GM12864 (cell line): ENCODE results near the gene SDK2.

ENCODE experiments used
- DNase-seq: peaks from one replicate; pipeline ENCODE4 v3.0.0-alpha.2; 2011; ENCODE audit warnings: low read depth
- H3K4me3 ChIP-seq: 2 replicates; pipeline ENCODE4 v1.5.1; 2011; ENCODE audit warnings: mild to moderate bottlenecking, low read depth, low read length, control low read depth
- CTCF ChIP-seq: IDR thresholded peaks from 2 replicates; pipeline ENCODE4 v1.5.1; 2011; ENCODE audit warnings: low read depth, mild to moderate bottlenecking, moderate library complexity, low read length, control low read depth, inconsistent platforms; ENCODE audit errors: missing control alignments

The SDK2 gene

DNA sequence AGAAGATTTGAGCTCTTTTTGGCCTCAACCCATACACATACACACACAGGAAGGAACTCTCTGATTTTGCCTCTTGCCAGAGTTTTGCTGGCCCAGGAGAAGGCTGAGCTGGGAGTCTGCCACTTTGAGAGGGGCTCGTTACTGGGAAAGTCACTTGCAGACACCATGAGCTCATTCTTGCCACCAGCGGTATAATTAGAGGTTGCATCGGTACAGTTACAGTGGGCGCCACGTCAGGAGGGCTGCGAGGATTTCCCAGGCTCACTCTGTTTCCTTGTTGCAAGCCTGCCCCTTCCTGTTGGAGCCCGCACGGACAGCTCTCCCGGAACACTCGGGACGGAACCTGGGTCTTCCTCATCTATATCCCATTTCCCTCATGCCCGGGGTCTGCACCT, 3.1 kb upstream of the SDK2 start:
- no peak overlapping the region for H3K4me3 ChIP-seq
- DNase-seq, result no peak
- no peak for TF ChIP-seq CTCF

DNA sequence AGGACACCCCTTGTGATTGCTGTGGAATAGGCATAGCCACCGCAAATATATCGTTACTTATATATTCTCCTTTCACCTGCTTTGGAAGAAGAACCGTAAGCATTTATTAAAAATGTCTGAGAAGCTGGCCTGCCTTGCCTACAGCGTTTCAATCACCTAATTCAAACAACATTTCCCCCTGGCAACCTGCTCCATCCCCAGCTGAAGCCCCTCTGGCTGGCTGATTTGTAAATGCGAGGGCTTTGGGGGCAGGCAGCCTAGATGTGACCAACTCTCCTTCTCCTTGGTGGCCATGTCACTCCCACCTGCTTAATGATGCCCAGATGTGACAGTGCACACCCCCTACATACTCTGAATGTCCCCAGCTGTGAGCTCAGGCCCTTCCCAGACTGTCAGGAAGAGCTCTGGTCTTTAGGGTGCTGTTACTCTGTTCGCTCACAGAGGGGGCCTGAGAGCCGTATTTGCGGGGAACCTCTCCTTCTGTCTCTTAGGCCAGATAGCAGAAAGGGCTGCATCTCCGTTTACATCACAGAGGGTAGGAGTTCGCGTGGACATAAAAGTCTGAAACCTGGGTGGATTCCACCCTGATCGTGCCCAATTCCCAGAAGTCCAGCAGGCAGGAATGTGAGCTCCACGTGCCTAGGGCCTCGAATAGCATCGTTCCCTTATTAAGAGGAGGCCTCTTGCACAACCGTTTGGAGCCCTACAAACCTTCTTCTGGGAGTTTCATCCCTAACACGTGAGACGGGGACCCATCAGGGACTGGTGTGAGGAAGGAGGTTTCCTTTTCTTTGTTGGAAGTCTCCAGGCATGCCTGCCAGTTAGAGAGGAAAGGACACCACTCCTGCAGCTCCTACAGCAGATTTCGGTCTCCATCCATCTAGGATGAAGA, 2.4 kb upstream of the SDK2 start:
- TF ChIP-seq CTCF, result no peak
- H3K4me3 ChIP-seq, result no peak overlapping the region
- no peak for DNase-seq

DNA sequence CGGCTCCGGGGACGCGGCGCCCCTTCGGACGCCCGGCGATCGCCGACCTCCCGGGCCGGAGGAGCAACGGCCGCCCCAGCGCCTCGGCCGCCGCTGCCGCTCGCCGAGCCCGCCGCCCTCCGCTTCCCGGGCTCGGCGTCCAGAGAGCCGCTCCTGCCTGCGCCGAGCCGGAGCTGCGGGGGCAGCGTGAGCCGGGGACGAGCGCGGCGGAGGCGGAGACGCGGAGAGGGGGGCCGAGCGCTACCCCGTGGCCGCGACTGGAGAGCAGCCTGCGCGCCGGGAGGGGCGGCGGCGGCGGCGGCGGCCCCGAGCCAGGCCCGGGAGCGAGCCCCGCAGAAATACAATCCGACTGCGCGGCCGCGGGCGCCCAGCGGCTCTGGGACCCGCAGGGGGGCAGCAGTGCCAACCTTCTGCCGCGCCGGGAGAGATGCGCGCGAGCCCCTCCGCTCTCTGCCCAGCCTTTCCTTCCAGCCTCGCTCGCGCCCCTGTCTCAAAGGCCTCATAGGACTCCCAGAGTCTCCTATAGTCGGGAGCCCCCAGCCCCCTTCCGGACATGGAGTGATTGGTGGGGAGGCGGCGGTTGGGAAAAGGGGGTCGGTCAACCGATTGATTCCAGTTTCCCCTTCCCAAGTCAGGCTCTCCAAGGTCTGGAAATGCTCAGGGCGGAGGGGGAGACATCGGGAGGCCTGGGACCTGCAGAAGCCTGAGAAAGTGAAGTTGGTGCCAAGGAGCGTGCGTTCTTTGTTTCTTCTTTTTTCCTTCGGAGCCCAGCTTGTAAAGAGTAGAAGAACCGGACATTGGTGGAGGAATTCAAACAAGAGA, 1.0 kb upstream of the SDK2 start:
- DNase-seq, result no peak
- H3K4me3 ChIP-seq, result no peak overlapping the region
- TF ChIP-seq CTCF, result no peak

GRCh38 chr17:73643852-73644144, 447 bp downstream of the SDK2 start:
- H3K4me3 ChIP-seq, result no peak overlapping the region
- DNase-seq, result no peak
- no peak for TF ChIP-seq CTCF

GRCh38 chr17:73643001-73643851, 1.0 kb downstream of the SDK2 start:
- H3K4me3 ChIP-seq, result no peak overlapping the region
- no peak for DNase-seq
- TF ChIP-seq CTCF, result peak; percentile 16

DNA sequence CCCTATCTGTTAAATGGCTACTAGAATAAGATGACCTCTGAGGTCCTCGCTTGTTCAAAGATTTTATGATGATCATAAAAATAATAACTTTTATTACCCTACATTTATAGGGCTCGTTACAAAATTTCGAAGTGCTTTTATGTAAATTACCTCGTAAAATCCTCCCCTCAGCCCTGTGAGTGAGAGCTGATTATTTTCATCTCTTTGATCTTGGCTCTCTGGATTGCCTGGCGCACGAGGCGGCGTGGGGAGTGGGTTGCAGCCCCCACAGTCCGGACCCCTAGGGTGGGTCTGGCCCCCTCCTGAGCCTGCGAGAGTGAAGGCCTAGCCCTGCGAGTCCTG, 1.6 kb downstream of the SDK2 start:
- no peak for TF ChIP-seq CTCF
- no peak for DNase-seq

More for the DNA sequence above, 1.6 kb downstream of the SDK2 start:
- no peak overlapping the region for H3K4me3 ChIP-seq
